Cardiac ventricle fibroblast (primary cell): Measurements from ENCODE around the gene VPS51. TPM values are rescaled to one million over a fixed set of nuclear protein-coding genes. Genes with fewer than 3 reads are reported as not detected.

Experiments used
- total RNA-seq: library from RNA; depleted of rRNA; stranded (reverse); fragments of >200 nt; gene quantifications from 2 replicates; pipeline ENCODE4 v1.2.3, GENCODE V29; 2015

The VPS51 gene
- 325 and 679 TPM in 2 replicates for total RNA-seq

GRCh38 chr11:65095974-65096806 lies at the start of gene VPS51:
Gene VPS51, plus strand, starts transcription at chr11:65096214. Its CDS starts 37 bp downstream, at chr11:65096251.

GRCh38 chr11:65058419-65059054 lies 37.5 kb upstream of the VPS51 start, which contains the start of gene NAALADL1:
Gene NAALADL1, minus strand, starts transcription at chr11:65058553. Its CDS starts 32 bp downstream, at chr11:65058521.

GRCh38 chr11:65083834-65084597 lies 12.0 kb upstream of the VPS51 start, which contains the start of the genes CDCA5 and ZFPL1:
Gene CDCA5, minus strand, starts transcription at chr11:65084040. Its CDS starts 62 bp downstream, at chr11:65083978.
Gene ZFPL1, plus strand, starts transcription at chr11:65084222. Its CDS starts 477 bp downstream, at chr11:65084699.

GRCh38 chr11:65111744-65112545 lies 15.9 kb downstream of the VPS51 start, which contains the start of gene TM7SF2:
Gene TM7SF2, plus strand, starts transcription at chr11:65111872. Its CDS starts 144 bp downstream, at chr11:65112016.

GRCh38 chr11:65117206-65118096 lies 21.4 kb downstream of the VPS51 start, which contains the start of gene ZNHIT2:
Gene ZNHIT2, minus strand, starts transcription at chr11:65117701. Its CDS starts 48 bp downstream, at chr11:65117653.

GRCh38 chr11:65121865-65122696 lies 26.1 kb downstream of the VPS51 start, which contains the start of the genes FAU and MRPL49:
Gene FAU, minus strand, starts transcription at chr11:65122134. Its CDS starts 321 bp downstream, at chr11:65121813.
Gene MRPL49, plus strand, starts transcription at chr11:65122321. Its CDS starts 26 bp downstream, at chr11:65122347.

GRCh38 chr11:65134240-65134951 lies 38.4 kb downstream of the VPS51 start, which contains the start of gene SYVN1:
Gene SYVN1, minus strand, starts transcription at chr11:65134519. Its CDS starts 918 bp downstream, at chr11:65133601.

Other genes starting within 250 kb of the VPS51 start
- 38.2 and 40.1 TPM in 2 replicates for gene EHD1, start 217.6 kb upstream of the VPS51 start, total RNA-seq
- 22.7 and 24.6 TPM in 2 replicates for gene ATG2A, start 179.0 kb upstream of the VPS51 start, total RNA-seq
- gene PPP2R5B, start 171.5 kb upstream of the VPS51 start, total RNA-seq = 13.1 and 14.1 TPM in 2 replicates
- gene GPHA2, start 160.3 kb upstream of the VPS51 start, total RNA-seq = not detected in 2 replicates
- gene MAJIN, start 124.1 kb upstream of the VPS51 start, total RNA-seq = not detected in 2 replicates
- gene BATF2, start 99.2 kb upstream of the VPS51 start, total RNA-seq = not detected in 2 replicates
- 128 and 130 TPM in 2 replicates for gene ARL2, start 82.1 kb upstream of the VPS51 start, total RNA-seq
- gene SNX15, start 68.8 kb upstream of the VPS51 start, total RNA-seq = 12.8 and 12.9 TPM in 2 replicates
- 12.4 and 12.6 TPM in 2 replicates for gene SAC3D1, start 55.0 kb upstream of the VPS51 start, total RNA-seq
- 17.6 and 21.8 TPM in 2 replicates for gene NAALADL1, start 37.7 kb upstream of the VPS51 start, total RNA-seq
- 1.4 and 2.6 TPM in 2 replicates for gene CDCA5, start 12.2 kb upstream of the VPS51 start, total RNA-seq
- 24.3 and 32.6 TPM in 2 replicates for gene ZFPL1, start 12.0 kb upstream of the VPS51 start, total RNA-seq
- 1.2 and 4.9 TPM in 2 replicates for gene TM7SF2, start 15.7 kb downstream of the VPS51 start, total RNA-seq
- 13.9 and 14.3 TPM in 2 replicates for gene ZNHIT2, start 21.5 kb downstream of the VPS51 start, total RNA-seq
- gene FAU, start 25.9 kb downstream of the VPS51 start, total RNA-seq = 755 and 823 TPM in 2 replicates
- 45.5 and 47.6 TPM in 2 replicates for gene MRPL49, start 26.1 kb downstream of the VPS51 start, total RNA-seq
- 64.9 and 65.4 TPM in 2 replicates for gene SYVN1, start 38.3 kb downstream of the VPS51 start, total RNA-seq
- not detected in 2 replicates for gene SPDYC, start 74.0 kb downstream of the VPS51 start, total RNA-seq
- gene CAPN1, start 85.7 kb downstream of the VPS51 start, total RNA-seq = 126 and 205 TPM in 2 replicates
- 5.5 and 7.1 TPM in 2 replicates for gene POLA2, start 165.7 kb downstream of the VPS51 start, total RNA-seq
- 26.9 and 27.3 TPM in 2 replicates for gene CDC42EP2, start 218.7 kb downstream of the VPS51 start, total RNA-seq
- gene DPF2, start 237.6 kb downstream of the VPS51 start, total RNA-seq = 41.3 and 47.1 TPM in 2 replicates